Stimulated activated CD8-positive, alpha-beta memory T cell treated with anti-CD3 and anti-CD28 coated beads, Interleukin-7, amount 100 ng/mL, for 48 hours (primary cell): Measurements from ENCODE around the gene PDCD6IP.
A peak's percentile ranks its signal among the peaks of the same experiment; 100 is the strongest.
"Not testable (repeated sequence)": the region's sequence is repeated elsewhere in the genome, so short reads cannot be mapped to it uniquely, and the experiment has no call there.

Experiments
- DNase-seq, 2 donors: peaks; one replicate each; pipeline ENCODE4 v3.0.0-alpha.2; 2020; ENCODE audit warnings: low read depth in 1 of 2; ENCODE audit errors: extremely low read depth in 1 of 2

The PDCD6IP gene

DNA sequence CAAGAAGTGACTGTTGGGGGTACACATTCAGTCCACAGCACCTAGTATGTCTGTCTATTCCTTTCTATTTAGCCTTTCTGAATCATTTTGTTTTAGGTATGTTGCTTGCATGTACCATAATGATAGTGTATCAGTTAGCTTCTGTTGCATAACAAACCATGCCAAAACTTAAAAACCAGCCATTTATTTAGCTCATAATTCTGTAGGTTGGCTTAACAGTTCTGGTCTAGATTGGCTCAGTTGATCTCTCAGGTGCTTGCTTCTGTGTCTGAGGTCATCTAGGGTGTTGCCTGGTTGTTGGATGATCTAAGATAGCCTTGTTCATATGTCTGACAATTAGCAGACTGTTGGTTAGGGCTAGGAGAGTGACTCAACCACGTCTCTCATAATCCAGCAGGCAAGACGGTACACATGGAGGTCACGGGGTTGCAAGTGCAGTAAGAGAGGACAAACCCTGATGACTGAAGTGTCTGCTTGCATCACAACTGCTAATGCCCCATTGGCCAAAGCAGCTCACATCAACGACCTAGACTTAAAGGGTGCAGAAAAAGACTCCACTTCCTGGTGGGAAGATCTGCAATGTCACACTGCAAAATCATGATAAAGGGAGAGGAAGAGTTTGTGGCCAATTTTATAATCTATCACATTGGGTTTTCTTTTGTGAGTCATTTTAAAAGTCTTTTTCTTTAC, 6.8 kb upstream of the PDCD6IP start:
- peak in 1 of 2 donors; percentile 19 for DNase-seq

- no peak for DNase-seq
Measured at GRCh38 chr3:33792167-33792892, 6.1 kb upstream of the PDCD6IP start.

- DNase-seq = no peak
Measured at GRCh38 chr3:33795131-33795530, 3.3 kb upstream of the PDCD6IP start.

GRCh38 chr3:33795856-33796536, 2.4 kb upstream of the PDCD6IP start:
- no peak for DNase-seq

- peak in 1 of 2 donors; percentile 1 for DNase-seq
Measured at GRCh38 chr3:33798113-33798417, 365 bp upstream of the PDCD6IP start.

DNA sequence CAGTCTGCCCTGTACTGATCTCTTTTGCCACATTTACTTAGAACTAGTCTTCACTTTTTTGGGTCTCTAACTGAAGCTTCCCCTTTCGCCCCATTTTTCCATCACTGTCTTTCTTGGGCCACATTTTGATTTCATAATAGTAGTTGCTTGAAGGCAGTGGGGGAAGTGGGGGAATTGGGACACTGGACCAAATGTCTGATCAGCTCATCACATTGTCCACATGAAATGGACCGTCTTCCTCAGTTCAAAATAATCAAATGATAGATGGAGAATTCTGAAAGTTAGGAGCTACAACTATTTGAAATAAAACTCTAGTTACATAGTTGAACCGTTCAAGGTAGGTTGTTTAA, 747 bp downstream of the PDCD6IP start:
- no peak for DNase-seq

DNA sequence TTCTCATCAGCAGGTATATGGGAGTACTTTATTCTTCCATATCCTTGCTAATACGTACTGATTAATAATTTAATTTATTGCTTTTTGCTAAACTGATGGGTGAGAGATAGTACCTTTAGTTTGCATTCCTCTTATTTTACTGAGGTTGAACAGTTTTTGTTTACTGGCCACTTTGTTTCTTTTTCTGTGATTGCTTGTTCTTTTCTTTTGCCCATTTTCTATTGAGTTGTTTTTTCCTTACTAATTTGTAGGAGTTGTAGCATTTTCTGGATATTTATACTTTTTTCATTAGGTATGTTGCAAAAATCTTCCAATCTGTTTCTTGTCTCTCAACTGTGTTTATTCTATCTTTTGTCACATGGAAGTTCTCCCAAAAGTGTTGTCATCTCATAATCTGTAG, 4.8 kb downstream of the PDCD6IP start:
- DNase-seq = no peak

- no peak for DNase-seq
Measured at GRCh38 chr3:33803894-33804526, 5.6 kb downstream of the PDCD6IP start.

DNA sequence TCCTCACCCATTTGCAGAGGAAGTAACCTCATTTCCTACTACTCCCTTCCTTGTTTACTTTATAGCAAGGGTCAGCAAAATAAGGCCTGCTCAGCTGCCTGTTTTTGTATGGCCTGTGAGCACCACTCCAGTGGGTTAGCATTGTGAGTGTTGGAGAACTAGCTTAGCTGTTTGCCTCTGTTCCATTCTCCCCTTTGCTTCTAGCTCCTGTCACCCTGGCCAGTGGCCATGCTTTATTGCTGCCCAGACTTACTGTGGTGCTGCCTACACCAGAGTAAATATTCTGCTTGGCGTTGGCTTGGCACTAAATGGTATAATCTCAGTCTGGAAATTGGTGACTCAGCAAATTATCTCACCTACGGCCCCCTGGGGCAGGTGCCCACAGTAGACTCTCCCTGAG, 8.8 kb downstream of the PDCD6IP start:
- no peak for DNase-seq

DNA sequence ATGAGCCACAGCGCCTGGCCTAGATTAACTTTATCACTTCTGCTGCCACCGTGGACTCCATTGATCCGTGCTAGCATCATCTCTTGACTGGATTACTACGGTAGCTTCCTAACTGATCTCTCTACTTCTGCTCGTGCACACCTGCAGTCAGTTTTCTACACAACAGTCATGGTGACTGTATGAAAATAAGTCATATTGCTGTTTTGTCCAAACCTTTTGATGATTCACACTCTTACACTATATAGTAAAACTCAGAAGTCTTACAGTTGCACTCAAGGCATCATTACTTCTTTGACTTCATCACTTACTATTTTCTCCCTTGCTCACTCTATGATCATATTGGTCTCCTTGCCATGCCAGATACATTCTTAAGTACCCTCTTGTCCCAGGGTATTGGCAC, 10.1 kb downstream of the PDCD6IP start:
- DNase-seq = no peak

GRCh38 chr3:33810545-33810944, 12.1 kb downstream of the PDCD6IP start:
- DNase-seq = no peak

DNA sequence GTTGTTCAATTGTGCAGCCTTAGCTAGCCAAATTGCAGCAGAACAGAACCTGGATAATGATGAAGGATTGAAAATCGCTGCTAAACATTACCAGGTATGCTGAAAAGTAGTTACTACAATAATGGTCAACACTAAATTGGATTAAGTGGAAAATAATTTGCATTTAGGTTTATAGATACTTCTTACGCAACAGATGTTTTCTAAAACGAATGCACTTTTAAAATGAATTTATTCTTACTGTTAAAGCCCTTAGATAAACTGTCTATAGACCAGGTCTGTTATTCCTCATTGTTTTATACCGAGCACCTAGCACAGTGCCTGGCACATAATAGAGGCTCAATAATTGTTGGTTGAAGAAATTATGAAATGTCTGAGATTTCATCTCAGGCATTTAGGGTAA, 23.6 kb downstream of the PDCD6IP start:
- no peak for DNase-seq

DNA sequence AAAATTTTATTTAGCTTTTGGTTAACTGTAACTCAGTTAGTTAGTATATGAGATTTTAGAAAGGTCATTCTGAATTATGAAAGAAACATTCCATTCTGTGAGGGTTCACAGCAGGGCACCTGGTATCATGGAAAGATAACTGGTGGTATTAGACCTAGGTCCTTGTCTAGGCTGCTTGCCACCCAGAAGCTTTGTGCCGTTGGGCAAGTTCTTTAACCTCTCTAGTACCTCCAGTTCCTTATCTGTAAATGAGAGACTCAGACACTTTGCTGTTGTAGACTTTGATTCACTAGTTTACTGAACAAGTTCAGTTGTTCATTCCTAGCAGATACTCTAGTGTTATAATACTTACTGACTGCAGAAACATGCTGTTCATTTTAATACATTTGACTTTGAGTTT, 25.4 kb downstream of the PDCD6IP start:
- no peak for DNase-seq

DNA sequence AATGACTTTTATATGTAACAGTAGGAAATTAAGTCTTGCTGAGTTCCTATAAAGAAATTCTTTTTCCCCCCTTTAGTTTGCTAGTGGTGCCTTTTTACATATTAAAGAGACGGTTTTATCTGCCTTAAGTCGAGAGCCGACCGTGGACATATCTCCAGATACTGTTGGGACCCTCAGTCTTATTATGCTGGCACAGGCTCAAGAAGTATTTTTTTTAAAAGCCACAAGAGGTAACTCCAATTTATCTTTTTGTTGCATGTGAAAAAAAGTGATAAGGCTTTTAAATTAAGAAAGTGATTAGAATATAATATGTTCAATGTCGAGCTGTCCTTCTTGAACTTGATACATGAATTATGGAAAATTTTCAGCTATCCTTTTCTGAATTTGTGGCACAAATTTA, 26.7 kb downstream of the PDCD6IP start:
- no peak for DNase-seq

DNA sequence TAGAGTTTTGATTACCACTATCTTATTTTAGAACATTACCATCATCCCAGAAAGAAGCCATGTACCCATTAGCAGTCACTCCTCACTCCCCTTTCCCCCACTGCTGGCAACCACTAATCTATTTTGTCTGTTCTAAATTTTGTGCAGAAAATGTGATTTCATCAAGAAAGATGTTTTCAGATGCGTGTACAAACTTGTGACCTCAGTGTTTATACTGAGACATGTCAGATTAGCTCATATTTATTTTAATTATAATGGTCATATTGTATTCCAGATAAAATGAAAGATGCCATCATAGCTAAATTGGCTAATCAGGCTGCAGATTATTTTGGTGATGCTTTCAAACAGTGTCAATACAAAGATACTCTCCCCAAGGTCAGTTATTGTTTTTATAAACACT, 27.8 kb downstream of the PDCD6IP start:
- DNase-seq = no peak

- DNase-seq = no peak
Measured at GRCh38 chr3:33826688-33827087, 28.3 kb downstream of the PDCD6IP start.

GRCh38 chr3:33829720-33830119, 31.3 kb downstream of the PDCD6IP start:
- no peak for DNase-seq

GRCh38 chr3:33831053-33831452, 32.6 kb downstream of the PDCD6IP start:
- no peak for DNase-seq

DNA sequence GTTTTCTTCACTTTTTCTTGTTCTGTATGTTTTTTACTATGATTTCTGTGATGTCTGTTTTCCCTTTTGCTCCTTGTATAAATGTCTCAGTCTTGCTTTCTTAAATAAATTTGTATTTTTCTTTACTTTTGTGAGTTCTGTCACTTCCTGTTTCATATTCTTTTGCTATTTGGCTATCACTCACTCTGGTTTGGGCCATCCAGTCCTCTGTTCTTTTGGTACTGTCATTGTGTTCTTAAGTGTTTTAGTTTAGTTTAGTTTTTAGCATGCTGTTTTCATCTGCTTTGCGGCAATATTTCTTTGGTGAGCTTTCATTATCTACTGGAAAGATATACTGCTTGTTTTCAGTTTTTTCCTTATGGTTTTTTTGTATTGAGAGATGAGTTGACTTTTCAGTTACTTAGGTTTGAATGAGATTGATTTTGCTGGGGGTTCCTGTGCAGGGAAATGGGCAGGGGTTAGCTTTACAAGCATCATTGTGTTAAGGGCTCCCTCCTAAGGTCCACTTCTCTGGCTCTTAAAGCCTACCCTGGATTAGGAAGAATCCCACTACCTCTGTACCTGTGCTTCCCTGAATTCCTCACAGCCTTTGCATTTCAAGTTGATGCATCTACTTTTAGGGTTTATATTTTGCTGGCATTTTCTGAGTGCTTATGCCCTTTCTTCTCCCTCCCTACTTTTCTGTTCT, 35.1 kb downstream of the PDCD6IP start:
- DNase-seq = no peak

- no peak for DNase-seq
Measured at GRCh38 chr3:33834096-33834453, 35.6 kb downstream of the PDCD6IP start.

DNA sequence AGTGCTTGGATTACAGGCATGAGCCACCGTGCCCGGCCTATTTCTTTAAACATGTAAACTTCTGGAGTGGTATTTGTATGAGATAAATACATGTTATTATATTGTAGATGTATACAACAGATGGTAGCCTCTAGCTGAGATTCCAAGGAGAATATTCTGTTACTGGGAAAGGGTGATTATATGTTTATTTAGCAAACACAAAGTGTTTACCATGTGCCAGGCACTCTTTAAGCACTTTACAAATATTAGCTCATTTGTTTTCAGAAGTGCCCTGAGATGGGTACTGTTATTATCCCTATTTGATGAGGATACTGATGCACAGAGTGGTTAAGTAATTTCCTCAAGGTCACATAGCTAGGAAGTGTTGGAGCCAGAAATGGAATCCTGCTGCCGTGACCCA, 38.8 kb downstream of the PDCD6IP start:
- not testable (repeated sequence) for DNase-seq
